Measurements from ENCODE around the gene TOP3B.

- TF ChIP-seq CTCF (conservative IDR thresholded peaks at IDR 0.05; ENCODE audit: low read depth in 2 of 2) (no peak), POLR2AphosphoS5 (IDR thresholded peaks at IDR 0.05; ENCODE audit: low read depth) (no peak), STAT1 (IDR thresholded peaks at IDR 0.05; ENCODE audit: unreplicated experiment) (no peak), EZH2phosphoT487 (IDR thresholded peaks at IDR 0.05; ENCODE audit: unreplicated experiment) (no peak), CREB1 (CRISPR knock-in tag; IDR thresholded peaks at IDR 0.05; ENCODE audit: low read depth) (no peak), EZH2 (IDR thresholded peaks at IDR 0.05; ENCODE audit: low read depth, unreplicated experiment) (no peak)
- TF ChIP-seq, protein P1, sequence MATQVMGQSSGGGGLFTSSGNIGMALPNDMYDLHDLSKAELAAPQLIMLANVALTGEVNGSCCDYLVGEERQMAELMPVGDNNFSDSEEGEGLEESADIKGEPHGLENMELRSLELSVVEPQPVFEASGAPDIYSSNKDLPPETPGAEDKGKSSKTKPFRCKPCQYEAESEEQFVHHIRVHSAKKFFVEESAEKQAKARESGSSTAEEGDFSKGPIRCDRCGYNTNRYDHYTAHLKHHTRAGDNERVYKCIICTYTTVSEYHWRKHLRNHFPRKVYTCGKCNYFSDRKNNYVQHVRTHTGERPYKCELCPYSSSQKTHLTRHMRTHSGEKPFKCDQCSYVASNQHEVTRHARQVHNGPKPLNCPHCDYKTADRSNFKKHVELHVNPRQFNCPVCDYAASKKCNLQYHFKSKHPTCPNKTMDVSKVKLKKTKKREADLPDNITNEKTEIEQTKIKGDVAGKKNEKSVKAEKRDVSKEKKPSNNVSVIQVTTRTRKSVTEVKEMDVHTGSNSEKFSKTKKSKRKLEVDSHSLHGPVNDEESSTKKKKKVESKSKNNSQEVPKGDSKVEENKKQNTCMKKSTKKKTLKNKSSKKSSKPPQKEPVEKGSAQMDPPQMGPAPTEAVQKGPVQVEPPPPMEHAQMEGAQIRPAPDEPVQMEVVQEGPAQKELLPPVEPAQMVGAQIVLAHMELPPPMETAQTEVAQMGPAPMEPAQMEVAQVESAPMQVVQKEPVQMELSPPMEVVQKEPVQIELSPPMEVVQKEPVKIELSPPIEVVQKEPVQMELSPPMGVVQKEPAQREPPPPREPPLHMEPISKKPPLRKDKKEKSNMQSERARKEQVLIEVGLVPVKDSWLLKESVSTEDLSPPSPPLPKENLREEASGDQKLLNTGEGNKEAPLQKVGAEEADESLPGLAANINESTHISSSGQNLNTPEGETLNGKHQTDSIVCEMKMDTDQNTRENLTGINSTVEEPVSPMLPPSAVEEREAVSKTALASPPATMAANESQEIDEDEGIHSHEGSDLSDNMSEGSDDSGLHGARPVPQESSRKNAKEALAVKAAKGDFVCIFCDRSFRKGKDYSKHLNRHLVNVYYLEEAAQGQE (IDR thresholded peaks at IDR 0.05; ENCODE audit: unreplicated experiment): no peak
These were observed 9.8 kb downstream of the TOP3B start for GRCh38 chr22:21972806-21973205.

Measured in GM23338 (cell line).